HUES48 (cell line): ENCODE measurements around the gene DLAT.
"Not testable (repeated sequence)": the region's sequence is repeated elsewhere in the genome, so short reads cannot be mapped to it uniquely, and the experiment has no call there.

ENCODE experiments used
- H3K27ac ChIP-seq: one replicate; pipeline ENCODE4 v1.7.0; 2013; ENCODE audit warnings: low read depth, low read length, inconsistent platforms
- H3K27me3 ChIP-seq: 2 replicates; pipeline ENCODE4 v1.6.1; 2013; ENCODE audit warnings: mild to moderate bottlenecking, low read length; ENCODE audit not compliant: control insufficient read depth, insufficient read depth
- H3K36me3 ChIP-seq: 2 replicates; pipeline ENCODE4 v1.6.1; 2013; ENCODE audit warnings: low read length; ENCODE audit not compliant: control insufficient read depth, insufficient read depth
- H3K4me1 ChIP-seq: 2 replicates; pipeline ENCODE4 v1.6.1; 2013; ENCODE audit warnings: mild to moderate bottlenecking, low read length; ENCODE audit not compliant: control insufficient read depth, insufficient read depth
- H3K4me3 ChIP-seq: 2 replicates; pipeline ENCODE4 v1.5.1; 2013; ENCODE audit warnings: mild to moderate bottlenecking, low read depth, low read length
- H3K9ac ChIP-seq: 2 replicates; pipeline ENCODE4 v1.6.1; 2013; ENCODE audit warnings: mild to moderate bottlenecking, low read depth, low read length, moderate library complexity
- H3K9me3 ChIP-seq: 2 replicates; pipeline ENCODE4 v1.6.1; 2013; ENCODE audit warnings: low read length; ENCODE audit not compliant: control insufficient read depth, insufficient read depth

Gene DLAT

GRCh38 chr11:112024178-112024772 lies 933 bp upstream of the DLAT start:
- Histone ChIP-seq H3K9me3 (no peaks in the 10 kb centered on the region), H3K4me3 (peak overlapping the region; percentile 97), H3K27ac (peak overlapping the region; percentile 83), H3K9ac (peak overlapping the region; percentile 69; the same call in 1 of the 2 replicates), H3K36me3 (peaks cover 33% of the 10 kb centered on the region), H3K27me3 (no peaks in the 10 kb centered on the region), H3K4me1 (no peaks in the 10 kb centered on the region)

DNA sequence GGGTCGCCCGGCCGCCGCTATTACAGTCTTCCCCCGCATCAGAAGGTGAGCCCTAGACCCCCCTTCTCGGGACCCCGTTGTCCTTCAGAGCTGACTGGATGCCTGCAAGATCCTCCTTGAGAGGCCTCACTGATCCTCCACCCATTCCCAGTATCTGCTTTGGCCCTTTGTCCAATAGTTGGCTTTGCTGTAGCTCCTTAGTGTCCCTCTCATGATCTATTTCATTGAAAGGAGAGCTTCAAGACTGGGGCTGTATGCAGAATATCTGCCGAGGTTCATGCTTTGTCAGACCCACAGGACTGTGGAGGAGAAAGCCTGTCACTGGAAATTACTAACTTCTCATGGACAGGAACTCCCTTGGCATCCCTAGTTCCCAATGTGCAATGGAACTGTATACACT lies 499 bp downstream of the DLAT start:
- H3K36me3 ChIP-seq = peaks cover 37% of the 10 kb centered on the region
- peak overlapping the region; percentile 97 for H3K4me3 ChIP-seq
- H3K27me3 ChIP-seq = no peaks in the 10 kb centered on the region
- H3K27ac ChIP-seq = peak overlapping the region; percentile 83
- H3K9me3 ChIP-seq = no peaks in the 10 kb centered on the region
- H3K4me1 ChIP-seq = no peaks in the 10 kb centered on the region
- H3K9ac ChIP-seq = peak overlapping the region; percentile 69

DNA sequence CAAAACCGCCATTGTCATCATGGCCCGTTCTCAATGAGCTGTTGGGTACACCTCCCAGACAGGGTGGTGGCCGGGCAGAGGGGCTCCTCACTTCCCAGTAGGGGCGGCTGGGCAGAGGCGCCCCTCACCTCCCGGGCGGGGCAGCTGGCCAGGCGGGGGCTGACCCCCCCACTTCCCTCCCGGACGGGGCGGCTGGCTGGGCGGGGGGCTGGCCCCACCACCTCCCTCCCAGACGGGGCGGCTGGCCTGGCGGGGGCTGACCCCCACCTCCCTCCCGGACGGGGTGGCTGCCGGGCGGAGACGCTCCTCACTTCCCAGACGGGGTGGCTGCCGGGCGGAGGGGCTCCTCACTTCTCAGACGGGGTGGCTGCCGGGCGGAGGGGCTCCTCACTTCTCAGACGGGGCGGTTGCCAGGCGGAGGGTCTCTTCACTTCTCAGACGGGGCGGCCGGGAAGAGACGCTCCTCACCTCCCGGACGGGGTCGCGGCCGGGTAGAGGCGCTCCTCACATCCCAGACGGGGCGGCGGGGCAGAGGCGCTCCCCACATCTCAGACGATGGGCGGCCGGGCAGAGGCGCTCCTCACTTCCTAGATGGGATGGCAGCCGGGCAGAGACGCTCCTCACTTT lies 1.7 kb downstream of the DLAT start:
- not testable (repeated sequence) for H3K27me3 ChIP-seq, H3K27ac ChIP-seq, H3K4me1 ChIP-seq, H3K9ac ChIP-seq, H3K4me3 ChIP-seq, H3K9me3 ChIP-seq
- H3K36me3 ChIP-seq = peaks cover 49% of the 10 kb centered on the region

- H3K27me3 ChIP-seq = no peaks in the 10 kb centered on the region
- no peak overlapping the region for H3K4me3 ChIP-seq
- H3K9ac ChIP-seq = no peak overlapping the region
- no peaks in the 10 kb centered on the region for H3K4me1 ChIP-seq
- H3K9me3 ChIP-seq = no peaks in the 10 kb centered on the region
- H3K27ac ChIP-seq = no peak overlapping the region
- H3K36me3 ChIP-seq = peaks cover 64% of the 10 kb centered on the region
Observed at GRCh38 chr11:112029460-112029859, 4.3 kb downstream of the DLAT start.

DNA sequence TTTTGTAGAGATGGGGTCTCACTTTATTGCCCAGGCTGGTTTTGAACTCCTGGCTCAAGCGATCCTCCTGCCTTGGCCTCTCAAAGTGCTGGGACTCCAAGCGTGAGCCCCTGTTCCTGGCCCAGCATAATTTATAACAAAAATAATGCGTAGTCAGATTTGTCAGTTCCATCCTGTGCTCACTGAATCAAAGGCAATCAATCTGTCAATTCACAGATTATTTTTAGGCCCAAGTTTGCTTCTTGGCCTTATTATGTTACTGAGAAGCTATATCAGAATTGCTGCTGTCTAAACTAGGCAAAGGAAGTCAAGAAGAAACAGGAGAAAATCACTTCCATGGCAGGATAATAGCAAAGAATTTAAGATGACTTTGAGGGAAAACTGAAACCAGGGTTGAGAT lies 8.7 kb downstream of the DLAT start:
- Histone ChIP-seq H3K4me3 (no peak overlapping the region), H3K4me1 (no peaks in the 10 kb centered on the region), H3K27ac (no peak overlapping the region), H3K9me3 (no peaks in the 10 kb centered on the region), H3K36me3 (peaks cover 78% of the 10 kb centered on the region), H3K9ac (no peak overlapping the region), H3K27me3 (no peaks in the 10 kb centered on the region)

- H3K36me3 ChIP-seq = peaks cover 77% of the 10 kb centered on the region
- no peak overlapping the region for H3K4me3 ChIP-seq
- H3K27ac ChIP-seq = no peak overlapping the region
- no peaks in the 10 kb centered on the region for H3K27me3 ChIP-seq
- H3K9ac ChIP-seq = no peak overlapping the region
- no peaks in the 10 kb centered on the region for H3K4me1 ChIP-seq
- H3K9me3 ChIP-seq = no peaks in the 10 kb centered on the region
Observed at GRCh38 chr11:112037527-112037926, 12.3 kb downstream of the DLAT start.

- Histone ChIP-seq H3K36me3 (peaks cover 82% of the 10 kb centered on the region), H3K27me3 (no peaks in the 10 kb centered on the region), H3K27ac (no peak overlapping the region)
Observed at GRCh38 chr11:112042161-112042960, 17.2 kb downstream of the DLAT start.

DNA sequence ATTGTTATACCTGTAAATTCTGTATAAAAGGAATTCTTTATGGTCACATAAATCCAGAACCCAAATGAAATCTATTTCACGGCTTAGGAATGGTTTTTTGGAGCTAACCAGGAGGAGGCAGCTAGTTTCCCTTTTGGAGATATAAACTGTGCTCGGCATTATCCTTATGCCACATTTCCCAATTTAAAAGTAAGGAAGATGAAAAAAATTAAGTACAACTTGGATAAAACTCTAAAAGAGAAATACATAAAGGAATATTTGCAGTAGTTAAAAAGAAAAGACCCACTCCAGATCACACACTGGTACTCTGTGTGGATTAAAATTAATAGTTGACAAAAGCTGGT lies 17.7 kb downstream of the DLAT start:
- Histone ChIP-seq H3K9ac (no peak overlapping the region), H3K4me3 (no peak overlapping the region), H3K27ac (no peak overlapping the region), H3K9me3 (no peaks in the 10 kb centered on the region), H3K36me3 (peaks cover 77% of the 10 kb centered on the region), H3K27me3 (no peaks in the 10 kb centered on the region), H3K4me1 (no peaks in the 10 kb centered on the region)

More at GRCh38 chr11:112042161-112042960, 17.2 kb downstream of the DLAT start:
- no peak overlapping the region for H3K4me3 ChIP-seq
- H3K9ac ChIP-seq = no peak overlapping the region
- no peaks in the 10 kb centered on the region for H3K9me3 ChIP-seq
- H3K4me1 ChIP-seq = no peaks in the 10 kb centered on the region

- Histone ChIP-seq H3K4me1 (no peaks in the 10 kb centered on the region), H3K4me3 (no peak overlapping the region), H3K9ac (no peak overlapping the region), H3K36me3 (peaks cover 80% of the 10 kb centered on the region), H3K27ac (no peak overlapping the region), H3K27me3 (no peaks in the 10 kb centered on the region), H3K9me3 (no peaks in the 10 kb centered on the region)
Observed at GRCh38 chr11:112044961-112045360, 19.8 kb downstream of the DLAT start.

DNA sequence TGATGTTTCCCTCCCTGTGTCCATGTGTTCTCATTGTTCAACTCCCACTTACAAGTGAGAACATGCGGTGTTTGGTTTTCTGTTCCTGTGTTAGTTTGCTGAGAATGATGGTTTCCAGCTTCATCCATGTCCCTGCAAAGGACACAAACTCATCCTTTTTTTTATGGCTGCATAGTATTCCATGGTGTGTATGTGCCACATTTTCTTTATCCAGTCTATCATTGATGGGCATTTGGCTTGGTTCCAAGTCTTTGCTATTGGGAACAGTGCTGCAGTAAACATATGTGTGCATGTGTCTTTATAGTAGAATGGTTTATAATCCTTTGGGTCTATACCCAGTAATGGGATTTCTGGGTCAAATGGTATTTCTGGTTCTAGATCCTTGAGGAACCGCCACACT lies 21.4 kb downstream of the DLAT start:
- not testable (repeated sequence) for H3K27ac ChIP-seq, H3K9ac ChIP-seq, H3K4me3 ChIP-seq, H3K27me3 ChIP-seq, H3K9me3 ChIP-seq, H3K4me1 ChIP-seq
- H3K36me3 ChIP-seq = peaks cover 81% of the 10 kb centered on the region

- H3K27ac ChIP-seq, H3K27me3 ChIP-seq, H3K4me3 ChIP-seq, H3K4me1 ChIP-seq, H3K9me3 ChIP-seq, H3K9ac ChIP-seq: not testable (repeated sequence)
- peaks cover 82% of the 10 kb centered on the region for H3K36me3 ChIP-seq
Observed at GRCh38 chr11:112048256-112048655, 23.0 kb downstream of the DLAT start.
